Fibroblast of the aortic adventitia (primary cell): ENCODE data around the gene TMEM182. TPM values are rescaled to one million over a fixed set of nuclear protein-coding genes. Genes with fewer than 3 reads are reported as not detected.

Experiments used
- DNase-seq: peaks from one replicate; pipeline ENCODE4 v3.0.0-alpha.2; 2010; ENCODE audit warnings: low read depth
- H3K4me3 ChIP-seq: 2 replicates; pipeline ENCODE4 v1.5.1; 2011; ENCODE audit warnings: low read depth, mild to moderate bottlenecking, control low read depth, low read length, moderate library complexity
- total RNA-seq: library from RNA; depleted of rRNA; stranded (reverse); fragments of >200 nt; gene quantifications from 2 replicates; pipeline ENCODE4 v1.2.3, GENCODE V29; 2012; ENCODE audit warnings: low replicate concordance
- TF ChIP-seq, protein P1 (sequence below): IDR thresholded peaks from 2 replicates; pipeline ENCODE4 v1.5.1; 2011; ENCODE audit warnings: mild to moderate bottlenecking, low read length, control low read depth, inconsistent platforms; ENCODE audit not compliant: insufficient read depth

The TMEM182 gene
- total RNA-seq, 1 donor: 2.1 TPM

DNA sequence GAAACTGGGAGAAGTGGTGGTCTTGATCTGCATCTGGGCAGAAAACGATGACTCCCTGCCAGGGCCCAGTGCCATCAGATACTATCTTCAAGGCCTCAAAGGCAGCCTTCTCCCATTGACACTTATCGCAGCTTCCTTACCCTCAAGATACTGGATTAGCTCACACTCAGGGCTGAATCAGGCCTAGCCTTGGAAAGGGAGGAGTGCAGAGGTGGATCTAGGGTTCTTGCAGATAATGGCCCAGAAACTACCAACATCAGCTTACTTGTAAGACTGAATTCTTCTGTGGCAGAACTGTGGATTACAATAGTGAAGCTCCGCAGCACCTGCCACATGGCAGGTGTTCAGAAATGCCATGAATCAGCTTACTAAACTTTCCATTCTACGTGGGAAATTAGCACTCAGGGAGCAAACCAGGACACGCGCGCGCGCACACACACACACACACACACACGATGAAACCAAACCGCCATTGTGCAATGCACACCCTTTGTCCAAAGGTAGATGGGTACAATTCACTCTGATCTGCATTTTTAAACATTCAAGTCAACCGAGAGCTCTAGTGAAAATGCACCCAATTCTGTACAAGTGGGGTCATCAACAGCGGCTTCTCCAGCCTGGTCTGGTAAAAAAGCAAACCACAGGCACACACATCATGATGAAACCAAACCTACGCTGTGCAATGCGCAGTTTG lies 26.3 kb upstream of the TMEM182 start:
- DNase-seq: peak; percentile 7
- TF ChIP-seq, protein P1, sequence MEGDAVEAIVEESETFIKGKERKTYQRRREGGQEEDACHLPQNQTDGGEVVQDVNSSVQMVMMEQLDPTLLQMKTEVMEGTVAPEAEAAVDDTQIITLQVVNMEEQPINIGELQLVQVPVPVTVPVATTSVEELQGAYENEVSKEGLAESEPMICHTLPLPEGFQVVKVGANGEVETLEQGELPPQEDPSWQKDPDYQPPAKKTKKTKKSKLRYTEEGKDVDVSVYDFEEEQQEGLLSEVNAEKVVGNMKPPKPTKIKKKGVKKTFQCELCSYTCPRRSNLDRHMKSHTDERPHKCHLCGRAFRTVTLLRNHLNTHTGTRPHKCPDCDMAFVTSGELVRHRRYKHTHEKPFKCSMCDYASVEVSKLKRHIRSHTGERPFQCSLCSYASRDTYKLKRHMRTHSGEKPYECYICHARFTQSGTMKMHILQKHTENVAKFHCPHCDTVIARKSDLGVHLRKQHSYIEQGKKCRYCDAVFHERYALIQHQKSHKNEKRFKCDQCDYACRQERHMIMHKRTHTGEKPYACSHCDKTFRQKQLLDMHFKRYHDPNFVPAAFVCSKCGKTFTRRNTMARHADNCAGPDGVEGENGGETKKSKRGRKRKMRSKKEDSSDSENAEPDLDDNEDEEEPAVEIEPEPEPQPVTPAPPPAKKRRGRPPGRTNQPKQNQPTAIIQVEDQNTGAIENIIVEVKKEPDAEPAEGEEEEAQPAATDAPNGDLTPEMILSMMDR: no peak

DNA sequence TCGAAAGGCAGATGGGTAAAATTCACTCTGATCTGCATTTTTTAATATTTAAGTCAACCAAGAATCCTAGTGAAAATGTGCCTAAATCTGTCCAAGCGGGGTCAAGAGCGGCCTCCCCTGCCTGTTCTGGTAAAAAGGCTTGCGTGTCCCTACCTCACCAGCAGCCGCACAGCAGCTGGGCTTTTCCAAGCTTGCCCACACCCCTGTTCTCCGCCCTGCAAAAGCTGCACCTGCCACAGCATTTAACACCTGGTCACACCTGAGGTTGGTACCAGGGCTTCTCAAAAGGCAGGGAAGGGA lies 25.8 kb upstream of the TMEM182 start:
- DNase-seq: peak; percentile 4
- H3K4me3 ChIP-seq: peak overlapping the region; percentile 83
- TF ChIP-seq, protein P1: no peak

More for the DNA sequence above, 26.3 kb upstream of the TMEM182 start:
- H3K4me3 ChIP-seq: peak overlapping the region; percentile 83

DNA sequence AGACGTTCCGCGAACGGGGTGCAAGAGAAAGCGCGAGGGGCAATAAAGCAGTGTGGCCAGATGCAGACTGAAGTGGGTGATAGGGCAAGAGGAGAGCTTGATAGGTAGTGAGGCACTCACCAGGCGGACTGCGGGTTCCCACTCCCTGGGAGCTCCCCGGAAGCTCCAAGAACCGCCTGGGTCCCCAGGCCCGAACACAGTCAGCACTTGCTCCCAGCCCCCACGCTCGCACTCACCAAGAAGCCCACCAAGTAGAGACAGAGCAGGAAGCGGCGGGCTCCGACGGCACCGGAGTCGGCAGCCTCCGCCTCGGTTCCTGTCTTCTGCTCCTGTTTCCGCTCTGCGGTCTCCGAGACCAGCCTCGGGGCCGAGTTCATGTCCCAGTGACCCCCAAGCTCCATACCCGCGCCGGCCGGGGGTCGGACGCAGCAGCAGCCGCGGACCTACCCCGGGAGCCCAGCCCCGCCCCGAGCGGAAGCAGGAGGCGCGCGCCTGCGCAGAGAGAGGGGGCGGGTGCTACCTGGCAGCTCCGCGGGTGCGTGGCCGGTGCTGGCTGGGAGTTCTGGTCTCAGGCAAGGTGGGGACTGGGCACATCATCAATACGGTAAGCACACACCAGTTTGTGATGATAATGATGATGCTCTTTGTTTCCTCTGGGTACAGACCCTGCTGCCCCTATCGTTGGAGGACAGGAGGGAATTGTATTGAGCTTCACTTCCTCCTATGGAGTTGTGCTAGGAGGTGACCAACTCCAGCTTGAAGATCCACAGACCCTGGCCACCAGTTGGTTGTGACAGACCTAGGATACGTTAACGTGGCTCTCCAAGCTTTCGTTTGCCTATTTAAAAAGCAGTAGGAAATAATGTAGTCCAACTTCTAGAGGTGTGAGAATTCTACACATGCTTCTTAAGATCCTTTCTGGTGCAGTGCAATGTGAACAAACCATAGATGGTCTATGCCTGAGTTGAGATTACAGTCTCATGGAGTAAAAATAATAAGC lies 25.1 kb upstream of the TMEM182 start:
- DNase-seq: peak; percentile 53
- peak overlapping the region; percentile 83 for H3K4me3 ChIP-seq
- TF ChIP-seq, protein P1: peak; percentile 38

DNA sequence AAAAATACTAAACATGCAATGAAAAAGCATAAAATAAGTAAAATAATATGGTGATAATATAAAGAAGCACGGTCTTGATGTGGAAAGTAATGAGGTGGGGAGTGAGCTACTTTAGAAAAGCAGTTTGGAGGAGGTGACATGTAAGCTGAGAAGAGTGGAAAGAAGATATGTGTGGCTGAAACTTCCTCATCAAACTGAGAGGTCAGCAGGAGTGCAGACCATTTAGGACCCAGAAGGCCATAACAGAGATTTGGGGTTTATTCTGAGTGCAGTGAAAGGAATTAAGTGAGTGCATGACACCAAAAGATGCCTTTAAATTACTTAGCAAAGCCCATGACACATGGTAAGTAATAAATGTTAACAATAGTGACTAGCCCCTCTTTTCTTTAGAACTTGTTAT lies 24.4 kb upstream of the TMEM182 start:
- H3K4me3 ChIP-seq: no peak overlapping the region

DNA sequence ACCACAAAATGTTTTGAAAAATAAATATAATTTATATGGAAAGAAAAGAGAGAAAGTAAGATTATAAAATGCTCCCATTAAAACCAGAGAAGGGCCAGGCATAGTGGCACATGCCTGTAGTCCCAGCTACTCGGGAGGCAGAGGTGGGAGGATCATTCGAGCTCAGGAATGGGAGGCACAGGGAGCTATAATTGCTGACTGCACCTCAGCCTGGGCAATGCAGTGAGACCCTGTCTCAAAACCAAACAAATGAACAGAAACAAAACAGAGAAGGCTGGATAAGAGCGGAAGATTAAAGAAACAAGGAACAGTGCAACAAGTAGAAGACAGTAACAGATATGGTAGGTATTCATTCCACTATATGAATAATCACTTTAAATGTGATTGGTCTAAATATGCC lies 18.6 kb upstream of the TMEM182 start:
- no peak overlapping the region for H3K4me3 ChIP-seq
- TF ChIP-seq, protein P1: no peak
- no peak for DNase-seq

More for the DNA sequence above, 24.4 kb upstream of the TMEM182 start:
- TF ChIP-seq, protein P1: no peak
- DNase-seq: no peak

DNA sequence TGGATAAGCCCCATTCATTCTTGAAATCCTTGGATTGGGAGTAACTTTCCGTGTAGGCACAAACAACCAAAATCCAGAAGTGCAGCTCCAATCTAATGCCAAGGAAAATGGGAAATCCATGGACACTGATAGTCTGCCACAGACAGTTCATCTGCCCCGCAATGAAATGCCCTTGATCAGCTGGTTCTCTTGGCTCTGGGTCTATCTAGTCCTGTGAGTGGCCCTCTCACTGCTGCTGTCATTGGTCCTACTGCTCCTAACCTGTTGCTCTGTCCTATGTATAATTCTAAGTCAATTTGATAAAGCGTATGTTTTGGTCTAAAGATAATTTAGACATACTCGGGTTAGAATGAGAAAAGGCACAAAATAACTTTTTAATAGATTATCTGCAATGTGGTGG lies 13.7 kb upstream of the TMEM182 start:
- DNase-seq: no peak
- TF ChIP-seq, protein P1: no peak
- no peak overlapping the region for H3K4me3 ChIP-seq
